Right lobe of liver (tissue), 4 donors: ENCODE results near the gene COL18A1.

Experiments
- CTCF ChIP-seq, 4 donors: fragments of 200-600 bp in 3 of 4; fragments of 450-650 bp in 1 of 4; IDR thresholded peaks; one replicate each; pipeline versions ENCODE4 v1.5.1 to v1.8.0; 2016 to 2022; ENCODE audit warnings: antibody characterized with exemption in 4 of 4, mild to moderate bottlenecking in 2 of 4
- POLR2A ChIP-seq: fragments of 450-650 bp; IDR thresholded peaks from one replicate; pipeline ENCODE4 v1.6.1; 2017; ENCODE audit warnings: antibody characterized with exemption, mild to moderate bottlenecking
- donor health status: DM: no; HTN: no; CAD: no.
- donor health status: DM: no; HTN: no; CAD: no.
- donor health status: DM: no; HTN: yes; CAD: no.

- TF ChIP-seq CTCF (IDR thresholded peaks at IDR 0.05) (no peak), POLR2A (no peak)
Observed at GRCh38 chr21:45427331-45428271, 22.6 kb downstream of the COL18A1 start.
